GM12878 (cell line): ENCODE measurements around the gene MR1. TPM values are rescaled to one million over a fixed set of nuclear protein-coding genes. Genes with fewer than 3 reads are reported as not detected.

Experiments used
- ATAC-seq: fragments of 200-7000 bp; cut with Tn5 transposase; 3 replicates; pipeline ENCODE4 v1.9.1; 2020; ENCODE audit warnings: mild to moderate bottlenecking, moderate library complexity
- BruUV-seq: library from RNA; stranded (reverse); fragments of 400-500 nt; replicated peaks from 2 replicates; lab custom pipeline; 2021; lab: Mats Ljungman, UMichigan
- CTCF ChIA-PET: fragments of 300-600 bp; sonication (Branson Sonifier 250); formaldehyde crosslinking; extraction: SDS; loops from one replicate; lab custom pipeline; 2021; ENCODE audit warnings: inconsistent platforms; lab: Yijun Ruan, JAX
- POLR2A ChIA-PET: fragments of 350-600 bp; formaldehyde crosslinking; extraction: SDS; loops from one replicate; lab custom pipeline; 2021; ENCODE audit warnings: inconsistent platforms; lab: Charles Lee
- RAD21 ChIA-PET: fragments of 300-600 bp; sonication (Branson Sonifier 250); formaldehyde crosslinking; loops from one replicate; lab custom pipeline; 2023; ENCODE audit warnings: antibody characterized with exemption; ENCODE audit not compliant: unreplicated experiment; lab: Charles Lee
- SMC1A ChIA-PET: fragments of 300-600 bp; sonication (Branson Sonifier 250); formaldehyde crosslinking; loops from one replicate; lab custom pipeline; 2023; ENCODE audit not compliant: unreplicated experiment, uncharacterized antibody; lab: Charles Lee
- DNase-seq: peaks from one replicate; pipeline ENCODE4 v3.0.0-alpha.2; 2011; ENCODE audit warnings: low read depth, low spot score
- FAIRE-seq: peaks from 3 replicates; lab custom pipeline; 2011; peaks lifted over from hg19 to GRCh38; lab: Jason Lieb, UNC
- H2AFZ ChIP-seq: 2 replicates; pipeline ENCODE4 v1.6.0; 2011; ENCODE audit warnings: low read depth, low read length, control low read depth; ENCODE audit not compliant: control insufficient read depth
- H3K27ac ChIP-seq: 2 replicates; pipeline ENCODE4 v1.5.1; 2011; ENCODE audit warnings: control low read depth; ENCODE audit not compliant: control insufficient read depth, insufficient read depth
- H3K27me3 ChIP-seq, 2 experiments: replicated peaks in 1 of 2; 2 replicates each; pipeline versions ENCODE4 v1.6.0 to v1.6.1; 2011; ENCODE audit warnings: low read length in 1 of 2; ENCODE audit not compliant: control insufficient read depth in 2 of 2, insufficient read depth in 2 of 2
- H3K36me3 ChIP-seq, 2 experiments: 2 replicates each; pipeline ENCODE4 v1.5.1; 2011; ENCODE audit warnings: low read length in 1 of 2; ENCODE audit not compliant: control insufficient read depth in 2 of 2, insufficient read depth in 2 of 2
- H3K4me1 ChIP-seq: 2 replicates; pipeline ENCODE4 v1.6.1; 2011; ENCODE audit warnings: mild to moderate bottlenecking, low read length, moderate library complexity, mixed read lengths; ENCODE audit not compliant: control insufficient read depth, insufficient read depth
- H3K4me2 ChIP-seq: 2 replicates; pipeline ENCODE4 v1.6.0; 2011; ENCODE audit warnings: control low read depth; ENCODE audit not compliant: control insufficient read depth, insufficient read depth
- H3K4me3 ChIP-seq: fragments of 200-600 bp; sonication (generic); 2 replicates; pipeline ENCODE4 v1.5.1; 2016
- H3K79me2 ChIP-seq: 2 replicates; pipeline ENCODE4 v1.6.0; 2011; ENCODE audit warnings: low read length; ENCODE audit not compliant: control insufficient read depth, insufficient read depth
- H3K9ac ChIP-seq: 2 replicates; pipeline ENCODE4 v1.8.0; 2011; ENCODE audit warnings: low read length, control low read depth, mixed read lengths; ENCODE audit not compliant: control insufficient read depth, insufficient read depth
- H3K9me3 ChIP-seq: replicated peaks from 3 replicates; pipeline ENCODE4 v1.5.1; 2011; ENCODE audit warnings: mild to moderate bottlenecking, low read length; ENCODE audit not compliant: control insufficient read depth, insufficient read depth
- H4K20me1 ChIP-seq: 2 replicates; pipeline ENCODE4 v1.6.0; 2011; ENCODE audit not compliant: control insufficient read depth, insufficient read depth
- CBFB ChIP-seq: IDR thresholded peaks from 2 replicates; pipeline ENCODE4 v1.6.1; 2016; ENCODE audit warnings: antibody characterized with exemption, low read depth
- CEBPB ChIP-seq, 2 experiments: fragments of 150-350 bp in 1 of 2; IDR thresholded peaks; 2 replicates each; pipeline ENCODE4 v1.6.1; 2012 to 2014; ENCODE audit warnings: low read depth in 2 of 2, low read length in 2 of 2, borderline replicate concordance in 1 of 2, inconsistent platforms in 1 of 2
- EP300 ChIP-seq, 2 experiments: fragments of 150-350 bp in 1 of 2; IDR thresholded peaks; 2 replicates each; pipeline ENCODE4 v1.6.1; 2011 to 2012; ENCODE audit warnings: low read depth in 2 of 2, low read length in 2 of 2, borderline replicate concordance in 1 of 2, improper control_type of control experiment in 1 of 2, inconsistent platforms in 1 of 2; ENCODE audit not compliant: control insufficient read depth in 1 of 2
- HDAC2 ChIP-seq: fragments of 200-600 bp; sonication (generic); IDR thresholded peaks from 2 replicates; pipeline ENCODE4 v1.6.1; 2017
- IKZF2 ChIP-seq, 2 experiments: fragments of 450-650 bp; IDR thresholded peaks; 2 replicates each; pipeline ENCODE4 v1.6.1; 2017; ENCODE audit warnings: mild to moderate bottlenecking in 2 of 2, moderate library complexity in 2 of 2
- KLF5 ChIP-seq: fragments of 450-650 bp; IDR thresholded peaks from 2 replicates; pipeline ENCODE4 v1.6.1; 2014; ENCODE audit warnings: mild to moderate bottlenecking; ENCODE audit not compliant: partially characterized antibody
- NR2C2 ChIP-seq: IDR thresholded peaks from 2 replicates; pipeline ENCODE4 v1.6.1; 2011; ENCODE audit warnings: borderline replicate concordance, low read depth; ENCODE audit not compliant: control insufficient read depth, insufficient read length
- PAX8 ChIP-seq: fragments of 450-650 bp; IDR thresholded peaks from 2 replicates; pipeline ENCODE4 v1.6.1; 2017; ENCODE audit warnings: mild to moderate bottlenecking, moderate library complexity
- SIN3A ChIP-seq: IDR thresholded peaks from 2 replicates; pipeline ENCODE4 v1.6.1; 2012; ENCODE audit warnings: low read depth, low read length, improper control_type of control experiment
- SP1 ChIP-seq: IDR thresholded peaks from one replicate; pipeline ENCODE4 v1.6.1; 2011; ENCODE audit warnings: low read depth, low read length
- SUPT20H ChIP-seq: IDR thresholded peaks from 2 replicates; pipeline ENCODE4 v1.6.1; 2011; ENCODE audit warnings: low read depth, mild to moderate bottlenecking, low read length, moderate library complexity, borderline replicate concordance; ENCODE audit not compliant: control insufficient read depth
- ZNF207 ChIP-seq: fragments of 450-650 bp; IDR thresholded peaks from 2 replicates; pipeline ENCODE4 v1.6.1; 2014; ENCODE audit warnings: antibody characterized with exemption, mild to moderate bottlenecking, borderline replicate concordance
- ZNF384 ChIP-seq: IDR thresholded peaks from 2 replicates; pipeline ENCODE4 v1.6.1; 2012; ENCODE audit warnings: low read depth, mild to moderate bottlenecking, low read length, improper control_type of control experiment, borderline replicate concordance
- ZSCAN29 ChIP-seq: fragments of 450-650 bp; IDR thresholded peaks from 2 replicates; pipeline ENCODE4 v1.6.1; 2017; ENCODE audit warnings: mild to moderate bottlenecking, moderate library complexity
- WGBS: methylation state at CpG from one replicate; pipeline ENCODE4 v1.1.6; 2016; ENCODE audit warnings: low lambda C conversion rate; ENCODE audit not compliant: insufficient replicate concordance, insufficient coverage; ENCODE audit errors: missing lambda C conversion rate; 5-methylcytosine and 5-hydroxymethylcytosine counted together
- in situ Hi-C: fragments of 300-500 bp; cut with MboI; formaldehyde crosslinking; loops from 9 replicates; pipeline ENCODE4 v1.14.3; 2018; ENCODE audit warnings: mixed read lengths
- intact Hi-C: fragments of 100-400 bp; cut with micrococcal nuclease; formaldehyde crosslinking; loops from one replicate; pipeline ENCODE4 v1.14.2; 2022; ENCODE audit not compliant: unreplicated experiment
- polyA plus RNA-seq, 11 experiments: library from polyadenylated mRNA; depleted of rRNA in 4 of 11; unstranded in 6 of 11; stranded (reverse) in 5 of 11; fragments of >200 nt; fragmentation: Nextera tagmentation in 4 of 11; fragmentation: Illumina TruSeq in 1 of 11; extraction: Ambion mirVana in 4 of 11; extraction: Trizol in 1 of 11; gene quantifications; 1 replicate in 1 of 11; 2 replicates in 10 of 11; pipeline versions ENCODE4 v1.2.1 to v1.2.3, GENCODE V29; 2011 to 2016; ENCODE audit warnings: inconsistent platforms in 2 of 11, missing spikeins in 2 of 11, low read depth in 1 of 11
- total RNA-seq, 4 experiments: library from RNA; depleted of rRNA in 3 of 4; stranded (reverse); fragments of >200 nt in 3 of 4; fragmentation: Illumina TruSeq in 1 of 4; extraction: Trizol in 1 of 4; gene quantifications; 2 replicates each; pipeline versions ENCODE4 v1.2.1 to v1.2.3, GENCODE V29; 2013 to 2021
- TF ChIP-seq, protein P1 (sequence below): fragments of 450-650 bp; formaldehyde crosslinking; IDR thresholded peaks from 2 replicates; pipeline ENCODE4 v1.4.0; 2022; ENCODE audit warnings: mild to moderate bottlenecking, moderate library complexity

Gene MR1
- total and polyA plus RNA-seq, 10 of the 15 experiments (the other 5 are each of a cell fraction or from before 2014, with no cell fraction given) = 24.7 to 65.9 (median 30.9) TPM

DNA sequence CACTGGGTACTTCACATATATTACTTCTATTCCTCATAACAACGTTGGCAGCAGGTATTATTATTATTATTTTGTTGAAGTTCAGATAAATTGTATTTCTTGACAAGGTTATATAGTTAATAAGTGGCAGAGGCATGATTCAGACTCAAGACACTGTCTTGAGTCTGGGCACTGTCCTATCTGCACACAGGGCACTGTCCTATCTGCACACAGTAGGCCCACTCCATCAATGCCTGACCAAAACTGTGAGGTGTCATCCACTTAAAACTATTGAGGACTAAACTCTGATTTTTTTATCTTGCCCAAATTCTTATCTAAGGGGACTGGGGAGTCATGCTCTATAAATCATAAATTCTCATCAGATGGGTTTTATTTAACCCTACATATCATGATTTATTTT is 30.9 kb downstream of the MR1 start:
- ChIA-PET SMC1A (interaction anchor here (3.1 to 4.8 kb wide), 5 partner anchors 8 to 77 kb away, joined by 10 to 53 read pairs (median 40); partner anchors contain the start of gene MR1), CTCF (interaction anchor here (1.4 to 3.7 kb wide), 5 partner anchors 8 to 77 kb away, joined by 4 to 35 read pairs (median 19); no protein-coding TSS in a partner anchor), RAD21 (interaction anchor here (3.2 to 3.9 kb wide), 3 partner anchors 15 to 77 kb away, joined by 18 to 37 read pairs (median 29); no protein-coding TSS in a partner anchor), POLR2A (interaction anchor here (1.0 to 1.3 kb wide), 3 partner anchors 8 to 33 kb away, joined by 3 to 4 read pairs (median 3); no protein-coding TSS in a partner anchor)
- Histone ChIP-seq H3K27me3 (no peaks in the 10 kb centered on the region), H3K4me3 (no peak overlapping the region), H2AFZ (no peak overlapping the region), H3K9ac (no peak overlapping the region), H3K4me1 (peaks cover 32% of the 10 kb centered on the region), H3K36me3 (no peaks in the 10 kb centered on the region), H3K79me2 (no peaks in the 10 kb centered on the region; the same call in 1 of the 2 replicates), H4K20me1 (no peaks in the 10 kb centered on the region), H3K9me3 (no peaks in the 10 kb centered on the region; the same call in 2 of the 3 replicates), H3K4me2 (no peak overlapping the region), H3K27ac (no peak overlapping the region)
- FAIRE-seq = no peak
- TF ChIP-seq PAX8 = no peak
- no peak for TF ChIP-seq SP1
- TF ChIP-seq CBFB = no peak
- no peak for DNase-seq
- intact Hi-C loops = no loop called here
- in situ Hi-C loops = no loop called here
- WGBS = 43% methylated on average over 1 of the region's 1 CpG
- no peak for ATAC-seq
- no TSS peak for BruUV-seq

DNA sequence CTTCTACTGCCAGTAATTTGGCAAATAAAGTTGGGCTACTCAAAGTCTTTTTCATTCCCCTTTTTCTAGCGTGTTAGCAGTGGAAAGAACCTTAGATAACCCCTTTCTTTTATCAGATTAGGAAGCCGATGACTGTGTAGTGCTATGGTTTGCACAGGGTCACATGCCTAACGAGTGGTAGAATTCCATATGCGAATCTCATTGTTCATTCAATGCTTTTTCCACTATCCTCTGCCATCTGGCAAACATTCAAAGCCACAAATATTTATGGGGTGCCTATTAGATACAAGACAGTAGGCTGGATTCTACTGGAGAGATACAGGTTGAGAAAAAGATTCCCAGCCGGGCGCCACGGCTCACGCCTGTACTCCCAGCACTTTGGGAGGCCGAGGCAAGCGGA is 39.9 kb downstream of the MR1 start:
- CTCF ChIA-PET = interaction anchor here (1.8 kb wide), 1 partner anchor 11 kb away, joined by 5 read pairs; no protein-coding TSS in a partner anchor
- in situ Hi-C loops = no loop called here
- Histone ChIP-seq H4K20me1 (no peaks in the 10 kb centered on the region), H2AFZ (no peak overlapping the region), H3K9ac (no peak overlapping the region), H3K4me3 (no peak overlapping the region), H3K79me2 (no peaks in the 10 kb centered on the region), H3K36me3 (no peaks in the 10 kb centered on the region), H3K27ac (no peak overlapping the region), H3K4me2 (no peak overlapping the region), H3K4me1 (peaks cover 19% of the 10 kb centered on the region), H3K27me3 (no peaks in the 10 kb centered on the region), H3K9me3 (no peaks in the 10 kb centered on the region; the same call in 2 of the 3 replicates)
- intact Hi-C loops = no loop called here
- FAIRE-seq (no peak), ATAC-seq (no peak), DNase-seq (no peak)
- WGBS = 78% methylated on average over 10 of the region's 10 CpGs
- POLR2A ChIA-PET = no interaction called here
- RAD21 ChIA-PET = no interaction called here
- BruUV-seq = no TSS peak
- SMC1A ChIA-PET = interaction anchor here (1.9 kb wide), 1 partner anchor 11 kb away, joined by 10 read pairs; no protein-coding TSS in a partner anchor
- TF ChIP-seq EP300 (IDR thresholded peaks at IDR 0.05; ENCODE audit: borderline replicate concordance in 1 of 2, control insufficient read depth in 1 of 2, low read depth in 2 of 2, low read length in 2 of 2) (no peak), ZNF384 (no peak), KLF5 (no peak), NR2C2 (no peak), CEBPB (IDR thresholded peaks at IDR 0.05; ENCODE audit: borderline replicate concordance in 1 of 2, low read depth in 2 of 2, low read length in 2 of 2) (no peak), SUPT20H (no peak), HDAC2 (no peak), ZSCAN29 (no peak), SIN3A (no peak), ZNF207 (no peak), IKZF2 (IDR thresholded peaks at IDR 0.05) (no peak)
- TF ChIP-seq, protein P1, sequence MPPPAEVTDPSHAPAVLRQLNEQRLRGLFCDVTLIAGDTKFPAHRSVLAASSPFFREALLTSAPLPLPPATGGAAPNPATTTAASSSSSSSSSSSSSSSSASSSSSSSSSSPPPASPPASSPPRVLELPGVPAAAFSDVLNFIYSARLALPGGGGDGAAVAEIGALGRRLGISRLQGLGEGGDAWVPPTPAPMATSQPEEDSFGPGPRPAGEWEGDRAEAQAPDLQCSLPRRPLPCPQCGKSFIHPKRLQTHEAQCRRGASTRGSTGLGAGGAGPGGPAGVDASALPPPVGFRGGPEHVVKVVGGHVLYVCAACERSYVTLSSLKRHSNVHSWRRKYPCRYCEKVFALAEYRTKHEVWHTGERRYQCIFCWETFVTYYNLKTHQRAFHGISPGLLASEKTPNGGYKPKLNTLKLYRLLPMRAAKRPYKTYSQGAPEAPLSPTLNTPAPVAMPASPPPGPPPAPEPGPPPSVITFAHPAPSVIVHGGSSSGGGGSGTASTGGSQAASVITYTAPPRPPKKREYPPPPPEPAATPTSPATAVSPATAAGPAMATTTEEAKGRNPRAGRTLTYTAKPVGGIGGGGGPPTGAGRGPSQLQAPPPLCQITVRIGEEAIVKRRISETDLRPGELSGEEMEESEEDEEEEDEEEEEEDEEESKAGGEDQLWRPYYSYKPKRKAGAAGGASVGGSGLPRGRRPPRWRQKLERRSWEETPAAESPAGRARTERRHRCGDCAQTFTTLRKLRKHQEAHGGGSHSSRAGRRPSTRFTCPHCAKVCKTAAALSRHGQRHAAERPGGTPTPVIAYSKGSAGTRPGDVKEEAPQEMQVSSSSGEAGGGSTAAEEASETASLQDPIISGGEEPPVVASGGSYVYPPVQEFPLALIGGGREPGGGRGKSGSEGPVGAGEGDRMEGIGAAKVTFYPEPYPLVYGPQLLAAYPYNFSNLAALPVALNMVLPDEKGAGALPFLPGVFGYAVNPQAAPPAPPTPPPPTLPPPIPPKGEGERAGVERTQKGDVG (CRISPR knock-in tag) = no peak
